ENCODE data around the gene CPSF2. TPM values are rescaled to one million over a fixed set of nuclear protein-coding genes. Genes with fewer than 3 reads are reported as not detected.
"Not testable (repeated sequence)": the region's sequence is repeated elsewhere in the genome, so short reads cannot be mapped to it uniquely, and the experiment has no call there.

CPSF2 gene
- total RNA-seq, 2 experiments from 2014 or later: 121 to 123 TPM

DNA sequence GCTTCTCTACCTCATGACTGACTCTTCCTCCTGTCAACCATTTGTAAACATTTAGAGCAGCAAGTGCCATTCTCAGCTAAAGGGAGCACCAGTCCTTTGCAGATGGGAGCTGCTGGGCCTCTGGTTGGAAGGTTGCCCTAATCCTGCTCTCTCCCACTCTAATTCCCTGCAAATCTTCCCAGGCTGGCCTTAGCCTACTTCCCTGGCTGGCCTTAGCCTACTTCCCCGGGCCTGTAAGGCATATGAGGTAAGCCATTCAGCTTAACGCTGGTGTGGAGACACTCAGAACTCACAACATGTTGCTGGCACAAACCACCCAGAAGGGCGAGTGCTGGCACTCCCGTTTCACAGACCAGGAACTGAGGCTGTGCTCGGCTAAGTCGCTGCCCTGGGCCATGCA is 69.0 kb downstream of the CPSF2 start:
- no peak for DNase-seq
- H3K36me3 Mint-ChIP-seq: peaks cover 4% of the 10 kb centered on the region
- H3K4me1 Mint-ChIP-seq: no peaks in the 10 kb centered on the region
- H3K4me3 Mint-ChIP-seq: no peak overlapping the region
- H3K9me3 Mint-ChIP-seq: peaks cover 3% of the 10 kb centered on the region
- no peaks in the 10 kb centered on the region for H3K27me3 Mint-ChIP-seq
- no peak overlapping the region for H3K27ac Mint-ChIP-seq

DNA sequence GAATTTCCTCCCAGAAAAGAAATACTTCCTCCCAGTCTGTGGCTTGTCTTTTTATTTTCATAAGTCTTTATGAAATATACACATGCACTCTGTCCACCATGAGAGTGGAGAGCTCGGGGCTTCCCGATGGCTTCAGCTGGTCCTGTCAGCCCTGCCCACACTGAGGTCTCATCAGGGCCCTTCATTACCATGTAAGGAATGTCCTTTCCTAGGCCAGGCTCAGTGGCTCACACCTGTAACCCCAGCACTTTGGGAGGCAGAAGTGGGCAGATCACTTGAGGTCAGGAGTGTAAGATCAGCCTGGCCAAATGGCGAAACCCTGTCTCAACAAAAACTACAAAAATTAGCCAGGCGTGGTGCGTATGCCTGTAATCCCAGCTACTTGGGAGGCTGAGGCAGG is 77.0 kb downstream of the CPSF2 start:
- DNase-seq: no peak
- Mint-ChIP-seq H3K27me3 (peaks cover 3% of the 10 kb centered on the region), H3K4me3 (no peak overlapping the region), H3K9me3 (no peaks in the 10 kb centered on the region), H3K4me1 (peaks cover 2% of the 10 kb centered on the region), H3K27ac (no peak overlapping the region), H3K36me3 (no peaks in the 10 kb centered on the region)

DNA sequence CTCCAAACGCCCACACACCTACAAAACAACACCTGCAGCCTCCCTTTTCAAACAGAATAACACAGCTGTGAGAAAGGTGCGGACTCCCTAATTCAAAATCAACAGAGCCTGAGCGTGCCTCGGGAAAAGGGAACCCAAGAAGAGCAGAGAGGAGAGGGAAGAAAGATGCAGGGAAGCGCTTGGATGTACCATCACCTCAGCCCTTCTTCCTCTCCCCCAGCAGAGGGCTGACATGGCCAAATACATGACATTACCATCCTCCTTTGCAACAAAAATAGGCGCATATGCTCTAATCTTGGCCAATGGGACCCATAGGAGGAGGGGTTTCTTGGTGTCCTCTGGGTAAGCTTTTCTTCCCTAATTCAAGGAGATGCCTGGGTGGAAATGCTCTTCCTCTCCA is 78.0 kb downstream of the CPSF2 start:
- no peak overlapping the region for H3K27ac Mint-ChIP-seq
- DNase-seq: no peak
- peaks cover 3% of the 10 kb centered on the region for H3K27me3 Mint-ChIP-seq
- H3K9me3 Mint-ChIP-seq: no peaks in the 10 kb centered on the region
- no peaks in the 10 kb centered on the region for H3K36me3 Mint-ChIP-seq
- no peak overlapping the region for H3K4me3 Mint-ChIP-seq
- H3K4me1 Mint-ChIP-seq: peaks cover 10% of the 10 kb centered on the region

DNA sequence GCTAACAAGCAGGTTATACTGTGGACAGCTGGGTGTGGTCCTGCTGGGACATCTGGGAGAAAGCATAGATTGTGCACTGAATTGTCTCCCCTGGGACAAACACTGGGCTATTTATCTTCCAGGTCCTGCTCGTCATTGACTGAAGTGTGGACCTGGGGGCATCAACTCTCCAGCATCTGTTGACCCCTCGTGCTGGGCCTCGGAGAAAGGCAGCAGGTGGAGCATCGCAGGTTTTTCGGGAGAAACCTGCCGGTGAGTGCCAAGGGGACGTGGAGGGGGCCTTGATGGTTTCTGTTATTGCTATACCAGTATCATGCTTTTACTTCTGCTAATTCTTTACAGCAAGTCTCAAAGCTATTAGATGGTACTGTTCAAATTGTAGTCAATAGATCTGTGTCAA is 81.3 kb downstream of the CPSF2 start:
- H3K4me3 Mint-ChIP-seq: no peak overlapping the region
- H3K4me1 Mint-ChIP-seq: peaks cover 10% of the 10 kb centered on the region
- H3K36me3 Mint-ChIP-seq: no peaks in the 10 kb centered on the region
- no peak overlapping the region for H3K27ac Mint-ChIP-seq
- DNase-seq: no peak
- peaks cover 3% of the 10 kb centered on the region for H3K27me3 Mint-ChIP-seq
- H3K9me3 Mint-ChIP-seq: no peaks in the 10 kb centered on the region

DNA sequence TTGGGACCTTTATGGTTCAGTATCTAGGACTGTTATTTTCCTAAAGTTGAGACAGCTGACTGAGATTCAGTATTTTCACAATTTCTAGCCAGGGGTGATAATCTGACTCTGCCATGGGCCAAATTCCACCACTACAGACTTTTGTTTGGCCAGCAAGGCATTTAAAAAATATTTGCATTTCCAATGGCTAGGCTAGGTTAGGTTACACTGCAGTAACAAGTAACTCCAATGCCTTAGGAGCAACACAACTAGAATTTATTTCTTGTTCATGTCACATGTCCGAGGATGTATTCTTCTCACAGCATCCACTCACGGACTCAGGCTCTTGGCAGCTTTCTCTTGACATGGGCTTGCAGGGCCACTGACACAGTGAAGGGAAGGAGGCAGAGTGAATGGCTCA is 83.0 kb downstream of the CPSF2 start:
- Mint-ChIP-seq H3K36me3 (no peaks in the 10 kb centered on the region), H3K27me3 (no peaks in the 10 kb centered on the region), H3K9me3 (no peaks in the 10 kb centered on the region), H3K27ac (no peak overlapping the region), H3K4me1 (peaks cover 7% of the 10 kb centered on the region), H3K4me3 (no peak overlapping the region)
- no peak for DNase-seq

DNA sequence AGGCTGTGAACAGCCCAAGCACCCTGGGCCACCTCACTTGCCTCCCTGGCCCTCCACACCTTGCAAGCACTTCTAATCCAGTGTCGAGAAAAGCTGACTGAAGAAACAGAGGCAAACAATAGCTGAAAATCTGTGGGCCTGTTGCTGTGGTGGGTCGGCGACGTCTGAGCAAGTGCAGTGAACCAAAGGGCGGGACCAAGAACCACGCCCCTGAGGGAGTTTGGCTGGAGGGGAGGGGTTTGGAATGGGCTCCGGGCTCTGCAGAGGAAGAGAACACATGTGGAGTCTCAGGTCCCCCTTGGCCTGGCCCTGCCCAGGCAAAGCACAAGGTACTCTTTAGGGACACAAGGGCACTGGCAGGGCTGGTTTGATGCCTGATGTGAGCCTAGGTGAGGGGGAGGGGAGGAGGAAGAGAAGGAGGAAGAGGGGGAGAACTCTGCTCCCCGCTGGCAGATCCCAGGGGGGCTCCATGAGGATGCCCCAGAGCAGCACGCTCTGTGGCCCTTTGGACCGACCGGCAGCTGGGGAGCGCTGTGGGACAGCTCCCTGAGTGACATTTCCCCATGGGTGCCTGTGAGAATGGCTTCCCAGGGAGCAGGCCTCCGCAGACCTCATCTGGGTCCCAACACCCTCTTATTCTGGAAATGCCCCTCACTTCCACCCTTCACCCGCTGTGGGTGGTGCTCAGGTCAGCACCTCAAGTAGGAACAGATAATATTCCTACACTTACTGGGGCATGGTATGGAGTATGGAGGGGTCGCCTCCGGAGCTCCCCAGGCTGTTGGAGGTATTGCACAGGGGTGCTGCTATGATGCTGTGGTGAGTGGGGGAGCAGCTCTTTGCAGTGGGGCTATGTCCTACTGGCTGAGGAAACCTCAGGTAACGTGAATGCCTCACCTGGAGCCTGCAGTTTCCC is 85.5 kb downstream of the CPSF2 start:
- no peak overlapping the region for H3K4me3 Mint-ChIP-seq
- H3K4me1 Mint-ChIP-seq: peaks cover 7% of the 10 kb centered on the region
- peaks cover 7% of the 10 kb centered on the region for H3K9me3 Mint-ChIP-seq
- peaks cover 2% of the 10 kb centered on the region for H3K36me3 Mint-ChIP-seq
- no peak overlapping the region for H3K27ac Mint-ChIP-seq
- no peak for DNase-seq
- H3K27me3 Mint-ChIP-seq: no peaks in the 10 kb centered on the region

DNA sequence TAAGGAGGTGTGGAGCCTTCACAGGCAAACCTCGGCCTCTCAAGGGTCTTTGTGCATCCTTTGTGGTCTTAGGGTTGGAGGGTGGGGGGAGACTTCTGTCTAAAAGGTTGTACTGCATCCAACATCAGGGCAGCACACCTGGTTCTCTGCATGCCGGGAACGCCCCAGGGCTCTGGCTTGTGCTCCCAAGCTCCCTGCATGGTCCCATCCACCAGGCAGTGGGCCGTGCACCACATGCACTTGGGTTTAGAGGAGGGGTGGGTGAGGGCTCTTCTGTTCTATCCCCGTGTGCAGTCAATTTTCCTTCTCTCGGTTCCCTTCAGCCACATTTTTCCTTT is 86.1 kb downstream of the CPSF2 start:
- peaks cover 5% of the 10 kb centered on the region for H3K36me3 Mint-ChIP-seq
- H3K9me3 Mint-ChIP-seq: peaks cover 14% of the 10 kb centered on the region
- no peak overlapping the region for H3K27ac Mint-ChIP-seq

DNA sequence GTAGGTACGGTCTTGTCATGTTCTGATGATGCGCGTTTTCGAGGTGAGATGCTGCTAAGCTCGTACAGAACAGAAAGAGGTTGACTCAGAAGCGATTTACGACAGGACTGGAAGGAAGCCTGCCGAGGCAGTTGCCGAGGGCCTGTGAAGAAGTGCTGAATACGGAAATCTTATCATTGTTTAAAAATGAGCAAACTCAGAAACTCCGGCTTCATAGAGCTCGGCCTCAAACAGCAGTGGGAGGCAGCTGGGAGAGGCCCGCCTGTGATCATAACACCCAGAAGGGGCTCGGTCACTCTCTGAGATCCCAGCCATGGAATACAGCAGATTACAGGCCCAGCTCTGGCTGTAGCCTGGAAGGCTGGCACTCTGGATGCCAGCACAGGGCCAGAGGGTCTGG is 87.4 kb downstream of the CPSF2 start:
- DNase-seq: no peak
- Mint-ChIP-seq H3K27ac (no peak overlapping the region), H3K27me3 (no peaks in the 10 kb centered on the region), H3K36me3 (peaks cover 5% of the 10 kb centered on the region), H3K4me1 (peaks cover 5% of the 10 kb centered on the region), H3K4me3 (no peak overlapping the region), H3K9me3 (peaks cover 20% of the 10 kb centered on the region)

More for the DNA sequence above, 86.1 kb downstream of the CPSF2 start:
- H3K4me1 Mint-ChIP-seq: peaks cover 7% of the 10 kb centered on the region
- no peaks in the 10 kb centered on the region for H3K27me3 Mint-ChIP-seq
- no peak for DNase-seq
- no peak overlapping the region for H3K4me3 Mint-ChIP-seq

DNA sequence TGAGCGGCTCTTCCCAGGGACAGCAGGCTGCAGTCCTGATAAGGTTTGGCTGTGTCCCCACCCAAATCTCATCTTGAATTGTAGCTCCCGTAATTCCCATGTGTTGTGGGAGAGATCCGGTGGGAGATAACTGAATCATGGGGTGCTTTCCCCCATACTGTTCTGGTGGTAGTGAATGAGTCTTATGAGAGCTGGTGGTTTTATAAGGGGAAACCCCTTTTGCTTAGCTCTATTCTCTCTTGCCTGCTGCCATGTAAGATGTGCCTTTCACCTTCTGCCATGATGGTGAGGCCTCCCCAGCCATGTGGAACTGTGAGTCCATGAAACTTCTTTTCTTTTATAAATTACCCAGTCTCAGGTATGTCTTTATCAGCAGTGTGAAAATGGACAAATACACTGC is 91.4 kb downstream of the CPSF2 start:
- peaks cover 22% of the 10 kb centered on the region for H3K9me3 Mint-ChIP-seq
- not testable (repeated sequence) for DNase-seq, H3K4me1 Mint-ChIP-seq, H3K27ac Mint-ChIP-seq, H3K27me3 Mint-ChIP-seq, H3K36me3 Mint-ChIP-seq, H3K4me3 Mint-ChIP-seq

DNA sequence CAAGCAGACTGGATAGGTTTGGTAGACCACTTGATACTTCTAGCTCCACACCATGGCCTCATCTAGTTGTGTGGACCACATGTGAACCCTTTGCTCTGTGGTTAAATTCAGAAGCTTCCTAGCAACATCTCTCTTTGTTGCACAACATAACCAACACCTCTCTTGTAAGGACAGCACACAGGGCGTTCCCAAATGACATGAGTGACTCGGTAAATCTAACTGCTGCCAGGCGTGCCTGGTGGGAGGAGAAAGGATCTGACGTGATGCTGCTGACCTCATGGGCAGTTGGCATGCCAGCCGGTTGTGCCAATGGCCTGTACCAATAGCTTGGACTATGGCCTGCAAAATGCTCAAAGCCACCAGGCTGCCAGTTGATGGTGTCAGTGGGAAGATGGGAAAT is 93.8 kb downstream of the CPSF2 start:
- Mint-ChIP-seq H3K4me3 (no peak overlapping the region), H3K36me3 (peaks cover 5% of the 10 kb centered on the region), H3K27ac (no peak overlapping the region), H3K4me1 (no peaks in the 10 kb centered on the region), H3K27me3 (no peaks in the 10 kb centered on the region), H3K9me3 (peaks cover 22% of the 10 kb centered on the region)
- DNase-seq: no peak

DNA sequence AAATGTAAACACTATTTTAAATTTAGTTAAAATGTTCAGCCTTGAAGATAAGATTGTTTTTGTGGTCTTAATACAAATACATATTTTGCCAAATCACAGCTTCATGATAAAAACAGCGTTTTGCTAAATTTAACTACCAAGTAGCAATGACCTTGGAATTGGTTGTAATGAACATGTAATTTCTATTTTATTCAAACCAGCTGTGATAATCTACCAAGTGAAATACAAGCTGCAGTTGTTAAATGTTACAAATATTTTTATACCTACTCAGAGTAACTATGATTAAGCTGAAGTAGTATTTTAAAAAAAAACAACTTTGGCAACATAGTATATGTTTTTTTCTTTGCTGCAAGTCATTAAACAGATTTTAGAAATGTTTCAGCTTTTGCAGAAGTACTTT is 96.2 kb downstream of the CPSF2 start:
- no peaks in the 10 kb centered on the region for H3K36me3 Mint-ChIP-seq
- no peak overlapping the region for H3K27ac Mint-ChIP-seq
- H3K4me1 Mint-ChIP-seq: no peaks in the 10 kb centered on the region
- no peak for DNase-seq
- no peaks in the 10 kb centered on the region for H3K27me3 Mint-ChIP-seq
- no peak overlapping the region for H3K4me3 Mint-ChIP-seq
- H3K9me3 Mint-ChIP-seq: peaks cover 8% of the 10 kb centered on the region

Other genes with a start within 250 kb of the CPSF2 start
- 1 to 10 TPM; 1.3 to 1.6 TPM for gene FBLN5, start 174.3 kb upstream of the CPSF2 start, total RNA-seq
- gene TRIP11, start 81.9 kb upstream of the CPSF2 start, total RNA-seq: 10 to 100 TPM; 29.9 to 30.0 TPM
- 10 to 100 TPM; 30.3 to 30.5 TPM for gene ATXN3, start 15.4 kb upstream of the CPSF2 start, total RNA-seq
- 100 to 1,000 TPM; 100 to 105 TPM for gene NDUFB1, start 263 bp upstream of the CPSF2 start, total RNA-seq
- under 1 TPM; 0.06 to 0.08 TPM for gene SLC24A4, start 201.2 kb downstream of the CPSF2 start, total RNA-seq